ENCODE results near the gene GATD1. TPM values are rescaled to one million over a fixed set of nuclear protein-coding genes. Genes with fewer than 3 reads are reported as not detected.

Gene GATD1
- total RNA-seq, 2 donors from 2014 or later, result 36.7 to 44.3 TPM

DNA sequence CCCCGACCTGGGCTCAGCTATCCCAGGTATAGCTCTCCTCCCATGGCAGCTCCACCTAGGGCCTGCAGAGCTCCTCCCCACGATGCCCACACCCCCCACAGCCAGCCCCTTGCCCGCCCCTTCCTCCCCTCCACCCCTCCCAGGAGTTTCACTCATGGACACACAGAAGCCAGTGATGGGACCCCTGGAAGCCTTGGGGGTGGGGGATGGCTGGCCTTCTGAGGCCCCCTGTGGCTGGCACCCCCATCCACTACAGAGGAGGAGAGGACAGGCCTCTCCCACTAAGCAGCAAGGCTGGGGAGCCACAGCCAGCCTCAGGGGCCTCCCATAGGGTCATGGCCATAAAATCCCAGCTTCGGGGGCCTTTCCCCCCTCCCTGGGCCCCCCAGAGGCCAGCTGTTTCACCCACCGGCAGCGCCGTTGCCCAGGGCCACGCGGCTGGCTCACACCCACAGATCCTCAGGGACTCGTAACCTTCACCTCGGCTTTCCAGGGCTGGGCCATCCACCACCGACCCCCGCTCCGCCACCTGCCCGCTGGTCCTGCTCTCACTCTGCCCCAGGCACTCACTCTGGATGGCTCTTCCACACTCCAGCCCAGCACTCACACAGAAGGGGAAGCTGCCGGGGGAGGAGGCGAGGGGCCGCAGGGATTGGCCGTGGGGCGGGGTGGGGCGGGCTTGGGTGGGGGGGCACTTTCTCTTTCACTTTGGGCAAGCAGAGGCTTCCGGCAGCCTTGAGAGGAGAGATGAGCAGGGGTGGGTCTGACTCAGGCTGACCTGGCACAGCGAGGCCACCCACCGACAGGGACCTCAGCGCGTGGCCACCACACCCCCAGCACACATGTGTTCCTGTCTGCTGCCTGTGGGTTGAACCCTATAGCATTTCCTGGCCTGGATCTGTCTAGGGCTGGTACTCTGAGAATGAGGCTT, 18.6 kb upstream of the GATD1 start:
- H3K36me3 Mint-ChIP-seq (ENCODE audit: low read depth), result no peaks in the 10 kb centered on the region
- ATAC-seq (peak; percentile 50), DNase-seq (peak; percentile 51 to 72 (median 70))
- peaks cover 10% of the 10 kb centered on the region for H3K4me1 Mint-ChIP-seq
- H3K4me3 Mint-ChIP-seq, result peak overlapping the region; percentile 96
- H3K27ac Mint-ChIP-seq, result peak overlapping the region; percentile 81
- no peaks in the 10 kb centered on the region for H3K27me3 Mint-ChIP-seq
- no peaks in the 10 kb centered on the region for H3K9me3 ChIP-seq (ENCODE audit: control insufficient read depth, low read length, poor library complexity, severe bottlenecking)

DNA sequence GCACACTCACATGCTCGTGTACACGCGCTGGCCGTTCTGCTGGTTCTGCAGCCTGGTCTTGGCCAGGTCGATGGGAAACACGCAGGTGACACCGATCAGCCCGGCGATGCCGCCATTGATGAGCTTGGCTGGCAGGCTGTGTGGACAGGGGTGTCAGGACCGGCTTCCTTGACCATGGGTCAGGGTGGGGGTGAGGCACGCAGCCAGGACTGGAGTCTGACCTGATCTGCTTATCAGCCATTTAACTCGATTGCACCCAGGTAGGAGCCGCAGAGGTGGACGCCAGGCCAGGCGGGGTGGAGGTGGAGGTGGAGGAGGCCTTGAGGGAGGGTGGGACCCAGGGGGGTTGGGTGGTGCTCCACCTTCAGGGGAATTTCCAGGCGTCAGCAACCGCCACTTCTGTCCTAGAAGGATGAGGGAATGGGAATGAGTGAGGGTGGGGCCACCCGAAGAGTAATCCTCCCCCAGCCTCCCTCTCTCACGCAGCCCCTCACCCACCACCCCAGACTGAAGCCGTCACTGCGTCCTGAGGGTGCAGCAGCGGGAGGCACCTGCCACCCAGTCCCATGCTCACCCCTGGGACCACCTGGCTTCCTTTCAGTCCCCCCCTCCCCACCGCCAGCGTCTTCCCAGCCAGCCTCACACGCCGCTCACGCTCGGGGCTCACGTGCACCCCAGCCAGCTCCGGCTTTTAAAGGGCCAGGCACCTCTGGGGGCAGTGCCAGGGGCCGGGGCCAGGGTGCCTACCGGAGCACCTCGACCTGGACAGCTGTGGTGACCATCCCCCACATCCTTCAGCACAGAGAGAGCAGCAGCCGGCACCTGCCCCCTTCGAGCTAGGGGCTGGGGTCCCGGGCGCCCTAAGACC, 17.7 kb upstream of the GATD1 start:
- ATAC-seq, result no peak
- DNase-seq, result peak in 1 of 3 donors; percentile 11
- Mint-ChIP-seq H3K36me3 (ENCODE audit: low read depth) (no peaks in the 10 kb centered on the region), H3K27me3 (no peaks in the 10 kb centered on the region), H3K27ac (no peak overlapping the region), H3K4me3 (peak overlapping the region; percentile 96), H3K4me1 (peaks cover 10% of the 10 kb centered on the region)
- no peaks in the 10 kb centered on the region for H3K9me3 ChIP-seq (ENCODE audit: control insufficient read depth, low read length, poor library complexity, severe bottlenecking)

DNA sequence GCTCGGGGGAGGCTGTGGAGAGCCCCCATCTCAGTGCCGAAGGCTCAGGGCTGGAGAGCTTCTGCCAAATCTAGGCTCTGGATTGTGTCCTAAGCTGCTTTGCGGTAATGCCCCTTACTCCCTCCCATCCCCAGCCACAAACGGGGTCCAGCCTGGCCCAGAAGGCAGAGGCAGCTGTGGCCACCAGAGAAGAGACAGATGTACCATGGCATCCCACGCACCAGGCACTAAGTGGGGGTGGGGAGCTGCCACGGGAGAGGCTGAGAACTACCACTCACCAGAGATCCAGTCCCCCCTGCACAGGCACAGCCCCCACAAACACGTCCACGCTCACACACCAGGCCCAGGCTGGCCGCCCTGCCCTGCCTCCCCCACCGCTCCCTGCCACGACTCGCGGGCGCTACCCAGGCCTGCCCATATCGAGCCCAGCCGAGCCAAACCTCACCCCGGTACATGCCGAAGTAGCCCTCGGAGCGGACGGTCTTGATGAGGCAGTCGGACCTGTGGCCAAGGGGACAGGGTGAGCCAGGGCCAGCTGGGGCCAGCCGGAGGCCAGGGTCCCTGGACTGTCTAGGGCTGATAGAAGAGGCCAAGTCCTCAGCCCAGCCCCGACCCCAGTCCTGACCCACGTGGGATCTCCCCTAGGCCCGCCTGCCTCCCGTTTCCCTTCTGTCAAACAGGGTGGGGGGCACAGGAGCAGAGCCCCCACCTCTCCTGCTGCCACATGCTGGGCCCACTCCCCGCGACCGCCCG, 16.9 kb upstream of the GATD1 start:
- DNase-seq (no peak), ATAC-seq (no peak)
- Mint-ChIP-seq H3K27me3 (no peaks in the 10 kb centered on the region), H3K36me3 (ENCODE audit: low read depth) (no peaks in the 10 kb centered on the region), H3K27ac (no peak overlapping the region), H3K4me1 (peaks cover 10% of the 10 kb centered on the region), H3K4me3 (peak overlapping the region; percentile 33)
- no peaks in the 10 kb centered on the region for H3K9me3 ChIP-seq (ENCODE audit: control insufficient read depth, low read length, poor library complexity, severe bottlenecking)

DNA sequence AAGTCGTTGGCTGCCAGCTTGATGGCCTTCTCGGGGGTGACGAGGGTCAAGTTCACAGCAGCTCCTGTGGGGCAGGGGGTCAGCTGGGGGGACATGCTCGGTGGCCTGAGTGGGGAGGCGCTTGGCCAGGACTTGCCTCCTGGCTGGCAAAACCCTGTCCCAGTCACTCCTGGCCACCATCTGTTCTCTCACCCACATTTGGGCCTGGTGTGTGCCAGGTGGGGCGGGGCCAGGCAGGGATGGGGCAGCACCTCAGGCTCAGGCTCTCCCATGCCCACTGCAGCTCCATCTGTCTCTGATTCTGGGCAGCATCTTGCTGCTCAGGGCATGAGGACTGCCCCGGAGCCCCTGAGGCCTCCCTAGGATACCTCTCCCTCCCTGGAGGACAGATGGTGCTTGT, 16.3 kb upstream of the GATD1 start:
- no peaks in the 10 kb centered on the region for H3K27me3 Mint-ChIP-seq
- H3K36me3 Mint-ChIP-seq (ENCODE audit: low read depth), result no peaks in the 10 kb centered on the region
- ATAC-seq, result no peak
- H3K4me1 Mint-ChIP-seq, result peaks cover 10% of the 10 kb centered on the region
- no peaks in the 10 kb centered on the region for H3K9me3 ChIP-seq (ENCODE audit: control insufficient read depth, low read length, poor library complexity, severe bottlenecking)
- H3K4me3 Mint-ChIP-seq, result no peak overlapping the region
- no peak overlapping the region for H3K27ac Mint-ChIP-seq
- DNase-seq, result no peak

DNA sequence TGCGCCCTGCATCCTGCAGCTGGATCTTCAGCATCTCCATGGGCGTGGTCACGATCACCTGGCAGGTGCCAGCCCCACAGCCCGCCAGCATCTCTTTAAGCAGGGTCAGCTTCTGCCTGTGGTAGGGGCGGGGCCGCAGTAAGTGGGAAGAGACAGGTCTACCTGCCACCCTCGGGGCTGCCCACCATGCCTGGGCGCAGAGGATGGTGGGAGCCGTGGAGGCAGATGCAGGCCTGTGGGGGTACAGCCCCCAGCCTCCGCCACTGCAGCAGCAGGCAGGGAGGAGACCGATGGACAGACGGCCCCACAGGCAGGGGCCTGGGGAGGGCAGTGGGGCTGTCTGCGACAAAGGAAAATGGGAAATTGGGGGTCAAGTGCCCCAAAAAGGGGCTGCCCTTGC, 15.6 kb upstream of the GATD1 start:
- H3K9me3 ChIP-seq (ENCODE audit: control insufficient read depth, low read length, poor library complexity, severe bottlenecking), result no peaks in the 10 kb centered on the region
- Mint-ChIP-seq H3K4me1 (peaks cover 10% of the 10 kb centered on the region), H3K27me3 (no peaks in the 10 kb centered on the region), H3K36me3 (ENCODE audit: low read depth) (no peaks in the 10 kb centered on the region), H3K4me3 (no peak overlapping the region), H3K27ac (no peak overlapping the region)
- no peak for DNase-seq
- ATAC-seq, result no peak

DNA sequence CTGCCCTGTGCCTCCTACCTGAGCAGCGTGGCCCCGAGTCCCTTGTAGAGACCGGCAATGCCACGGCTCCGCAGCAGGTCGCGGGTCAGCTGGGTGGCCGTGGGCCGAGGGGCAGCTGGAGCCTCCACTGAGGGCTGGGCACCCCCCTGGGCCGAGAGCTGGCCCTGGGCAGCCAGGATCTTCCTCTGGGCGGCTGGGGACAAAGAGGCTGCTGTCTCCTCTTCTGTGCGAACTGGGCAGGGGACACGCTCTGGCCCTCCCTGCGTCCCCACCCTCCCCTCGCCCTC, 15.2 kb upstream of the GATD1 start:
- H3K4me1 Mint-ChIP-seq, result peaks cover 10% of the 10 kb centered on the region
- no peaks in the 10 kb centered on the region for H3K9me3 ChIP-seq (ENCODE audit: control insufficient read depth, low read length, poor library complexity, severe bottlenecking)
- no peaks in the 10 kb centered on the region for H3K27me3 Mint-ChIP-seq
- H3K36me3 Mint-ChIP-seq (ENCODE audit: low read depth), result no peaks in the 10 kb centered on the region
- no peak overlapping the region for H3K27ac Mint-ChIP-seq
- H3K4me3 Mint-ChIP-seq, result no peak overlapping the region
- ATAC-seq (no peak), DNase-seq (no peak)

DNA sequence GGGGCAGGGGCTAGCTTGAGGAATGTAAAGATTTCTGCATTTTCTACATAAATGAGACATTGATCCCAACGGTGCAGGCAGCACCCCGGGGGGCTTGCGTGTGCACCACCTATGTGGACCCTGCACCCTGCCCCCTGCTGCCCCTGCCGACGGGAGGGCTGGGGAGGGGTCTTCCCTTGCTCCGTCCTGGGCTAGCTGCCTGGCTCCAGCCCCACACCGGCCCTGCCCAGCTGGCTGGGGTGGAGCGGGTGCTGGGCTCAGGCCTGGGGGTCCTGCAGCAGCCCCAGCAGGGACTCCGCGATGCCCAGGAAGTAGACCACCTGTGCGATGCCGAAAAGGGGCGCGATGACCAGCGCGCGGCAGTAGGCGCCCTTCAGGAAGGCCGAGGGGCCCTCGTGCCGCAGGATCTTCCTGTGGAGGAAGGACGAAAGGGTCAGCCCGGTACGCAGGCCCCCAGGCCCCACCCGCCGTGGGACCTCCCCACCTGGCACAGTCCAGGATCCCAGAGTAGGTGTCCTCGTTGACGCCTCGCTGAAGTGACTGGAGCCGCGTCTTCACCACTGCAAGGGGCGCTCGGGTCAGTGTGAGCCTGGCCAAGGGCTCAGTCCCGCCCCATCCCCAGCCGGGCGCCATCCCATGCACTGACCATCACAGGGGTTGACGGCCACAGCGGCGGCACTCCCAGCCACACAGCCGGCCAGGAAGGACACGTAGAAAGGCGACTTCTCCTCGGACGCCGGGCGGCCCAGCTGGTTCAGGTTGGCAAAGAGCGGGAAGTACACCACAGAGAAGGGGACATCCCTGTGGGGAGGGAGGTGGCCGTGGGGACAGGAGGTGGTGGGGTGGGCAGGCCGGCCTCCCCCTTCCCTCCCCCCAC, 14.6 kb upstream of the GATD1 start:
- DNase-seq (peak in 1 of 3 donors; percentile 9), ATAC-seq (no peak)
- no peaks in the 10 kb centered on the region for H3K9me3 ChIP-seq (ENCODE audit: control insufficient read depth, low read length, poor library complexity, severe bottlenecking)
- Mint-ChIP-seq H3K4me3 (no peak overlapping the region), H3K4me1 (peaks cover 9% of the 10 kb centered on the region), H3K27me3 (no peaks in the 10 kb centered on the region), H3K27ac (no peak overlapping the region), H3K36me3 (ENCODE audit: low read depth) (no peaks in the 10 kb centered on the region)

DNA sequence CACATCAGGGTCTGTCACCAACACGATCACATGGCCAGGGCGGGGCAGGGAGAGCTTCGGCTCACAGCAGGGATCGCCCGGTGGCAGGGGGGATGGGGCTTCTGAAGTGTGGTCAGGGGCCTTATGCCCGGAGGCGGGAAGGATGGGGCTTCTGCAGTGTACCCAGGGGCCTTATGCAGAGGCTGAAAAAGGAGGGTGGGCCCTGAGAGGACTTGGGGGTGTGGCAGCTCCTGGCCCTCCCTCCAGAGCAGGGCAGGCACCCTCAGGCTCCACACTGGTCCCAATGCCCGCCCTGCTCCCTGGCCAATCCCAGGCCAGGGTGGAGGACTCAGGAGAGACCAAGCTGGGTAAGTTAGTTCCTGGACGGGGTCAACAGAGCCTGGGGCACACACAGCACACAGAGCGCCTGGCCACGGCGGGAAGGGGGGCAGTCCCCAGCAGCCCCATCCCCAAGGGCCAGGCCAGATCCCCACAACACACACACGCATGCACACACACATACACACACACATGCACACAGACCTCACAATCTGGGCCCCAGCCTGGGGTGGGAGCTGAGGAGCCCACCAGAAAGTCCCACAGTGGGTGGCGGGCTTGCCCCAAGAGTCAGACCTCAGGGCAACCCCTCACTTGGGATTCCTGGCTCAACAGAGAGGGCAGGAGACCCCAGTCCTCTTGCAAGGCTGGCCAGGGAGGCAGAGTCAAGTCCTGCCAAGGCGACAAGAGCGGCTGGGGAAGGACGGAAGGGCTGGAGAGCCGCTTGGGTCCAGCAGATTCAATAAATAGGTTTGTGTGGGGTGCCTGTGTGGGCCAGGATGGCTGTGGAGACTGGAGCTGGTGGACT, 13.7 kb upstream of the GATD1 start:
- H3K4me3 Mint-ChIP-seq, result no peak overlapping the region
- H3K27me3 Mint-ChIP-seq, result no peaks in the 10 kb centered on the region
- no peak overlapping the region for H3K27ac Mint-ChIP-seq
- H3K36me3 Mint-ChIP-seq (ENCODE audit: low read depth), result no peaks in the 10 kb centered on the region
- H3K4me1 Mint-ChIP-seq, result peaks cover 4% of the 10 kb centered on the region
- H3K9me3 ChIP-seq (ENCODE audit: control insufficient read depth, low read length, poor library complexity, severe bottlenecking), result no peaks in the 10 kb centered on the region
- DNase-seq (no peak), ATAC-seq (no peak)

DNA sequence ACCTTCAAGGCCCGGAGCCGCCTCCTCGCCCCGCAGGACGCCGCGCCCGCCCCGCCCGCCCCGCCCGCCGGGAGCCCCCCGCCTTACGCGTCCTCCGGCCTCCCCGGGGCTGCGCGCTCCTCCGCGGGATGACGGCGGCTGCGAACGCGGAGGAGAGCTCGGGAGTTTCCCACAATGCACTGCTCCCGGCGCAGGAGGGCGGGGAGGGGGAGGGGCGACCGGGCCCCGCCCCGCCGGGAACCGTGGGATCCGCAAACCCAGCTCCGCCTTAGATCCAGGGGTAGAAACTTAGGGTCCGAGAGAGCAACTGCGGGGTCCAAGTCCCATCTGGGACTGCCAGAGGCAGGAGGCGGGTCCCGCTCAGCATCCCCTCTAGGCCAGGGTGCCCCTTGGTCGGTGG, 12.7 kb upstream of the GATD1 start, which contains the start of gene CEND1:
Gene CEND1 (minus strand): TSS at position 148 of the 400 bp plus-strand sequence. CDS start 1,514 bp downstream, outside the sequence.
- DNase-seq, result peak in 2 of 3 donors; percentile 35
- Mint-ChIP-seq H3K27ac (no peak within 1 kb of the TSS), H3K4me1 (peaks cover 4% of the 10 kb centered on the region), H3K4me3 (peak within 1 kb of the TSS; percentile 52), H3K27me3 (no peaks in the 10 kb centered on the region), H3K36me3 (ENCODE audit: low read depth) (no peaks in the 10 kb centered on the region)
- peak; percentile 76 for ATAC-seq
- no peaks in the 10 kb centered on the region for H3K9me3 ChIP-seq (ENCODE audit: control insufficient read depth, low read length, poor library complexity, severe bottlenecking)

DNA sequence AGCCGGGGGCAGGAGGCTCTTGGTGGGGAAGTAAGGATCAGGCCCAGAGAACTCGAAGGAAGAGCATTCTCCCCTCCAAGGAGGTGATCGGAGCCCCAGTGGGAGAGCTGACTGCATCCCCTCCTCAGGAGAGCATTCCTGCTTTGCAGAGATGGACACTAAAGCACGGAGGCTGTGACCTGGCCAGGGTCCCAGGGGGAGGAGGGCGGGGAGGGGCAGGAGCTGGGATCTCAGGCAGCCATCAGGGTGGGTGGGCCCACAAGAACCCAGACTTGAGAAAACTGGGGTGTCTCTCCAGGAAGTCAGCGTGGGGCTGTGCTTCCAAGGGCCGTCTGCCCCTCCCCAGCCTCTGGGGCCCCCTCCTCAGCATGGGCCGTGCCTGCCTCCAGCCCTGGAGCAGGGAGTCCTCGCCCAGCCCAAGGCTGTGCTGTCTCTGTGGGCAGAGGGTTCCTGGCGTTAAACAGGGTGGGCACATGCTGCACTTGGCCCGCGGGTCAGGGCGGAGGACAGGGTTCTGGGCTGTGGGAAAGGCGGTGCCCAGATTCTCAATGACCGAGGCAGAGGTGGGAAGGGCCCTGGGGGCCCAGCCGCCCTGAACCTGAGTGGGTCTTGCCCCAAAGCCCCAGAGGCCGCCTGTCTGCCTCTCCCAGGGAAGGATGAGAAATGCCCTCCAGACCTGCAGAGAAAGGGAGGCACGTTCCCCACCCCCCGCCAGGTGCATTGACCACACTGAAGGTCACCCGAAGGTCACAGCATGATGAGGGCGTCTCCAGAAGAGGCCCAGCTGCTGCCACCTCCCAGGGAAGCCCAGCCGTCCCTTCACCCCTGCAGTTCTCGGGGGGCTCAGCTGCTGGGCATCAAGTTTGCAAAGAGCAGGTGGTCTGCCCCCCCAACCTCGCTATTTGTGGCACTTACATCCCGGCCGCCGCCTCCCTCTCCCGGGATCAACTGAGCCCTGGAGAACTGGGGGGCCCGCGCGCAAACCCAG, 12.0 kb upstream of the GATD1 start:
- no peak for ATAC-seq
- peak overlapping the region; percentile 52 for H3K4me3 Mint-ChIP-seq
- no peak overlapping the region for H3K27ac Mint-ChIP-seq
- no peaks in the 10 kb centered on the region for H3K36me3 Mint-ChIP-seq (ENCODE audit: low read depth)
- H3K9me3 ChIP-seq (ENCODE audit: control insufficient read depth, low read length, poor library complexity, severe bottlenecking), result no peaks in the 10 kb centered on the region
- no peak for DNase-seq
- no peaks in the 10 kb centered on the region for H3K27me3 Mint-ChIP-seq
- peaks cover 4% of the 10 kb centered on the region for H3K4me1 Mint-ChIP-seq
